ENCODE results near the gene MS4A8.
"Not testable (repeated sequence)": the region's sequence is repeated elsewhere in the genome, so short reads cannot be mapped to it uniquely, and the experiment has no call there.

MS4A8 gene

DNA sequence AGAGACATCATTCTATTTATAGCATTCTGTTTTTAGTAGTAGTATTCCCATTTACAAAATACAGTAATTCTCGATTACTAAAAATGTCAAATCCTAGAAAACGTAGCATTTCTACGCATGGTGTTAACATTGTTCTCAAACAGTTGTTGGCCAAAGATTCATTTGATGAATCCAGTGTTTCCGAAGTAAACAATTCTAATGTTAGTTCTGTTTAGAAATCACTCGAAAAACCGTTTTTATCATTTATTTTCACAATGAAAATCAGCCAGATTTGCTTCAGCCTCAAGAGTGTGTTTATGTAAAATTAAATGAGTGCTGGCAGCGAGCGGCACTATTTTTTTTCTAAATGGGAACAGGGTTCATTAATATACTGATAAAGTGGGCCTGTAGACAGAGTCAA is 32.2 kb downstream of the MS4A8 start:
- DNase-seq, result no peak

GRCh38 chr11:60734279-60734678 is 34.9 kb downstream of the MS4A8 start:
- no peak for DNase-seq

DNA sequence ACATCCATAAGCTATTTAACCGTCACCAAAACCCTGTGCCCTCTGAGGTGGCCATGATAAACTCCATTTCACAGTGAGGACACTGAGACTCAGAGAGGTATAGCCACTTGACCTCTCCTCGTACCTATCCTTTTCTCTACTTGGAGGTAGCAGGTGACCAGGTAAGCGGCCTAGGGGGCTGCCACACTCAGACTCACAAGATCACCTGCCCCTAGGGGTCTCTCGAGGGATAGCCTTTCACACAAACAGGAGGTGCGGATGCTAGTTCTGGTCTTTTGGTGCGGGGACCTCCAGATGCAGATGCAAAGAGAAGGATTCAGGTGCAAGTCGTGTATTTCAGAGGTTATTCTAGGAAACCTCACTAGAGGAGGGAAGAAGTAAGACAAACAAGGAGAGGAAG is 39.7 kb downstream of the MS4A8 start:
- DNase-seq, result no peak

DNA sequence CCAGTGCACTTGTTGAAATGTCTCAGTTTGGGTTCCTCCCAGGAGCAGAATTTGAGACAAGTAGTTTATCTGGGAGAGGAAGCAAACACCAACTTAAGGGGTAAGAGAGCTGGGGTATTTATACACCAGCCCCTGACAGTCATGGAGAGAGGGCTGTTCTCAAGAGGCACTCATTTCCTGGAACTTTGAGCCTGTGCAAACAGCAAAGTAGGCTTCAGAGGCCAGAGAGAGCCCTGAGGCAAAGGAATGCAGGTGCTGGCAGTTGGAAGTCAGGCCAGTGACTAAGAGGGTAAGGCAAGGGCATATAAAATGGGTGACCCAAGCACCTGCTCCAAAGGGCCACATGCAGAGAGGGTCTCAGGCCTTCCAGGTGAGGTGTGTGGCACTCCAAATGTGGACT is 41.2 kb downstream of the MS4A8 start:
- DNase-seq, result no peak

DNA sequence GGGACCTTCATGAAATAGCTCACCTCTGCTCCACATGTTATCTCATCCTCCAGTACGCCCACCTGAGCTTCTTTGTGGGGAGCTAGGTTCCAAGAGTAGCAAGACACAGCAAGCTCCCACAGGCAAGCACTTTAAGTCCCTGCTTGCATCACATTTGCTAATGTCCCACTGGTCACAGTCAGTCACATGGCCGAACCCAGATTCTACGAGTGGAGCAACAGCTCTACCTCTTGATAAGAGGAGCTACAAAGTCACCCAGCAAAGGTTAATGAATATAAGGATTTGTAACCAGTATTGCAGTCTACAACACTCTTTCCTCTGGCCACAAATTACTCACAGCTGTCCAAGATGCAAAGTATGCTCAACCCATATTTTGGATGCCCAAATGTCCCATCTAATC is 42.0 kb downstream of the MS4A8 start:
- no peak for DNase-seq

GRCh38 chr11:60743058-60743457 is 43.6 kb downstream of the MS4A8 start:
- DNase-seq, result no peak

DNA sequence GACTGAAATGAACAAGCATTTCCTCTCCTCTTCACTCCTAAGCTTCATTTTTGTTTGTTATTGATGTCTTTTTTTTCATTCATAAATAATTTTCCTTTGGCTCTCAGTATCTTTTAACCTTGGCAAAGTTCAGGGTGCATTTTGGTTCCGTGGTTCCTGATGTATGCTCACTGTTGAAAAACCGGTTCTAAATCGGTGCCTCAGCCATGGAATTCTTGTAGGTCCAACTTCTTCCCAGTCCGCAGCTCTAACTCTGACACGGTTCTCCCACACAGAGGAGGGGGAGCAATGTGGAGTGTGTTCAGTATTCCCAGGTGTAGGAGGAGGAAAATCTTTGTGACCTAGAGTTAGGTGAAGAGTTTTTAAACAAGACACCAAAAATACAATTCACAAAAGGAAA is 44.7 kb downstream of the MS4A8 start:
- no peak for DNase-seq

- no peak for DNase-seq
Observed at GRCh38 chr11:60747359-60747873, 48.0 kb downstream of the MS4A8 start.

- DNase-seq, result no peak
Observed at GRCh38 chr11:60748225-60748624, 48.8 kb downstream of the MS4A8 start.

DNA sequence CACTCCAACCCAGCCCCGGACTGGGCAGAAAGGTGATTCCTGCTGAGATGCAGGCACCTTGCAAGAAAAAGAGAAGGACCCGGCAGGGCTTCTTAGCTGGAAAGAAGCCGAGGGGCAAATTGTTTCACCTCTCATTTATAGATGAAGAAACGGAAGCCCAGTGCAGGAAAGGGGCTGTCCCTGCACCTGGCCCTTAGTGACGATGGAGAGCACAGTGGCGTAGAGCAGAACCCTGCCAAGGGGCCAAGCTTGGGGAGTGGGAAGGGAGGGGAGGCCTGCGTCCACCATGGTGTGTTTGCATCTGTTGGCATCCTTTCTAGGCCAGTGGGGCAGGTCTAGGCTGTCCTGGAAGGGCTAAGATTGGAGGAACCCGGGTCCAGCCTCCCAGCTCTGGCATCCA is 49.4 kb downstream of the MS4A8 start:
- DNase-seq, result no peak

DNA sequence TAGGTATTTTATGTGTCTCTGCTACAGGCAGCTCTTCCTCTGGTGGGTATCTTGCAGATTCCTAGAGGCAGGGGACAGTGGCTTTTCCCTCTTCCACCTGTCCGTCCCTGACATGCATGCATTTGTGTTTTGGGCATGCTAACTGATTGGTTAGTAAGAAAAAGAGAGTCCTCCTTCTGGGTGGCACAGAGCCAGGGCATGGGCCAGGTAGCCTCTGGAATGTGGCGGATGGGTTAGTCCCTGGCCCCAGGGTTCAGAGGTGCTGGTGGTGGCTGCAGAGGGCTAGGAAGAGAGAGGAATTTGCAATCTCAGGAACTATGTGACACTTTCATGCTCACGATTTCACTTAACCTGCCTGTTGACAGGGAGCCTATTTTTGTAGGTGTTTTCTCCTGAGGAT is 51.5 kb downstream of the MS4A8 start:
- no peak for DNase-seq

GRCh38 chr11:60753309-60753708 is 53.9 kb downstream of the MS4A8 start:
- DNase-seq, result no peak

DNA sequence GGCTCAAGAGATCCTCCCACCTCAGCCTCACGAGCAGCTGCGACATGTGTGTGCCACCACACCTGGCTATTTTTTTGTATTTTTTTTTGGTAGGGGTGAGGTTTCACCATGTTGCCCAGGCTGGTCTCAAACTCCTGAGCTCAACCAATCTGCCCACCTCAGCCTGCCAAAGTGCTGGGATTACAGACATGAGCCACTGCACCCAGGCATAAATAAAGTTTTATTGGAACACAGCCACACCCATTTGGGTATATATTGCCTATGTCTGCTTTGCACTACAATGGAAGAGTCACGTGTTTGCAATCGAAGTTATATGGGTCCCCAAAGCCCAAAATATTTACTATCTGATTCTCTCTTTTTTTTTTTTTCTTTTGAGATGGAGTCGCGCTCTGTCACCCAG is 55.5 kb downstream of the MS4A8 start:
- DNase-seq, result no peak

- DNase-seq, result no peak
Observed at GRCh38 chr11:60756307-60757032, 57.1 kb downstream of the MS4A8 start, which contains the start of gene MS4A15. Gene MS4A15, plus strand, starts transcription at chr11:60756867. Its CDS starts 6,867 bp downstream, at chr11:60763734.

DNA sequence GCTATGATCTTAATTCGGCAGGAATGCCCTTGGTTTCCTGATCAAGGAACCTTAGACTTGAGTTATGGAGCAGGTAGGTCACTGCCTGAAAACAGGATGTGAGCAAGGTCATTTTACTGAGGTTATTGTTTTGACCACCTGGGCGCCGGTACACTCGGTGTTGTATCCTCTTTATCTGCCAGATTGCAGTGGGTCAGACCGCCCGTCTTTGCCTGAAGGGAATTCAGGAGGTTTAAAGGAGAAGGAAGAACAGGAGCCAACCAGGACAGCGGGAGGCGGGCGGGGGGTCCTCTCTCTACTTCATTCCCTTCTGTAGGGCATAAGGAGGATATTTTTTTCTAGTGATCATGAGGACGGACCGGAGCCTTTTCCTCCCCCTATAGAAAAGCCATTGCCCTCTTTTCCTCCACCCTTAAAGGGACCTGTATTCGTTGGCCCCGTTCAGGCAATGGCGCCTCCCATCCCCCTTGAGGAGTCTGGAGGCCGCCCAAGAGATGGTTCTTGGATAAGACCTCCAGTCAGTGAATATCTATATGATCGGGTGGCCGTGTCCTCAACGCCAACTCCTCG is 57.9 kb downstream of the MS4A8 start:
- no peak for DNase-seq

DNA sequence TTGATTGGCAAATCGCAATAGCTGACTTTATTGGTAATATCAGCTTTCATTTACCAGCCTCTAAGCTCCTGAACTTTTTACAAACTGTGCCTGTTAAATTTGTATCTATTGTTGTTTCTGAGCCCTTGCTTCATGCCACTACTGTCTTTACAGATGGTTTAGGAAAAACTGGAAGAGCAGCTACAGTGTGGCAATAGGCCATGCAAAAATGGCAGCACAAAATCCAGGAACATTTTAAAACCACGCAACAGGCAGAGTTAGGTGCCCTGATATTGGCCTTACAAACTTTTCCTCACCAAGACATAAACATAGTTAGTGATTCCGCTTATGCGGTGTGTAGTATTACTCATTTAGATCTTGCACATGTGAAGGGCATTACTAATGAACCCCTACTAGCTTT is 59.3 kb downstream of the MS4A8 start:
- DNase-seq, result not testable (repeated sequence)

- DNase-seq, result not testable (repeated sequence)
Observed at GRCh38 chr11:60759438-60760225, 60.2 kb downstream of the MS4A8 start.

DNA sequence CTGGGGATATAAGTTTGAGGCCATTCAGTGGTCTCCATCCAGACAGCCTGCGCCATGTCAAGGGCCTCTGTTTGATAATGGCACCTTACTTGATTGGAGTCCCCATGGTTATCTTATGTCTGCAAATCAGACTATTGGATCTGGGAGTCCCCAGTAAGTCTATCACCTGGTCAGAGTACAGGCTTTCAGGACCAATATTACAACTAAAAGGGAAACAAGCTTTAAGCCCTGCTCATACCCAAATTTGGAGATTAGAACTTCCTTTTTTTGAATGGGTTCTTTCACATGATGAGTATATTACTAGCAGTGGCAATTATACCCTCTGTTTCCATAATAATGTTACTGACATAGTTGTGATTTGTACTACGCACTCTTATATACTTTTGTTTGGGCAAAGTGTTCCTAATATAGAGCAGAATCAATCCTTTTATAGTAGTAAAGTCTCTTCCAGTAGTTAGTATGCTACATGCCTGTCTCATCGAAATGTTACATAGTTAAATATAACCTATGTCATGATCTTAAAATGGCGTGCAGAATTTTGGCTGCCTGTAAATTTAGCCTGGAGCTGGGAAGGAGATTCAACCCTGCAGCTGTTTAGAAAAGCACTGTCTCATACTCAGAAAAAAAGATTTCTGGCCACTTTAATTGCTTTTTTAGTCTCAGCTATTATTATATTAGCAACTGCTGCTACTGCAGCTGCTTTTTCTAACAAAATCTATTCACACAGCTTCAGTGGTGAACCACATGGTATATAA is 62.2 kb downstream of the MS4A8 start:
- DNase-seq, result no peak

- no peak for DNase-seq
Observed at GRCh38 chr11:60762851-60763691, 63.7 kb downstream of the MS4A8 start.

- DNase-seq, result no peak
Observed at GRCh38 chr11:60763692-60764369, 64.4 kb downstream of the MS4A8 start.

DNA sequence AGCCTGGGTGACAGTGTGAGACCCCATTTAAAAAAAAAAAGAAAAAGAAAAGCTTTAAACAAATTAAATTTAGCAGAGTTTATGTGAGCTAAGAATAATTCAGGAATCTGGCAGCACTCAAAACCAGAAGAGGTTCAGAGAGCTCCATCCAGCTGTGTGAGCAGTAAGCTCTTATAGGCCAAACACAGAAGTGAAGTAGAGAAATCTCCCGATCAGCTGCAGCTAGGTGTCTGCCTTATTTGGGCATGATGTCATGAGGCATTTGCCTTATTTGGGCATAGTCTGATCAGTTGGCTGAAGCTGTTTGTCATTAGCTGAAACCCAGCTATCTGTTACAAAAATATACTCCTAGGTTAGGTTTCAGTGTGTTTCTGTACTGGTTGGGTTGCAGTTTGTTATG is 65.5 kb downstream of the MS4A8 start:
- DNase-seq, result no peak

DNA sequence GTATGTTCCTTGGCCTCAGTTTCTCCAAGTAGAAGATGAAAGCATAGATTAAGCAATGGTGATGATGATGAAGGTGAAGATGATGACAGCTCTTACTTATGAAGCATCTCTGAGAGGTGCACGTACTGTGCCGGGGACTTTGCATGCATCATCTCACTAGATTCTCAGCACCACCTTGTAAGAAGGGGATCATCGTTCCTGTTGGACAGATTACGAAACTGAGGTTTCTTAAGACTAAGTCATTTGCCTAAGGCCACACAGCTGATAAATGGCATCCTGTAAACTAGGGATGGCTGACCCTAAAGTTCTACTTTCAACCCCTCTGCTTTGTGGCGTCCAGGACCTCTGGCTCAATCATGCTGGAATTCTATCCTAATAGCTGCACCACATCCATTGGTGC is 65.9 kb downstream of the MS4A8 start:
- DNase-seq, result no peak

Measured in stimulated activated CD4-positive, alpha-beta T cell treated with anti-CD3 and anti-CD28 coated beads, Interleukin-15, amount 100 ng/mL, for 24 hours (primary cell).